IPS DF 6.9 (cell line): ENCODE data around the gene ARHGAP26.

Experiments used
- DNase-seq: peaks from one replicate; pipeline ENCODE4 v3.0.0-alpha.2; 2013; ENCODE audit warnings: low read depth, low spot score
- H3K27ac ChIP-seq: one replicate; pipeline ENCODE4 v1.5.1; 2013; ENCODE audit warnings: low read length, control low read depth
- H3K27me3 ChIP-seq: 2 replicates; pipeline ENCODE4 v1.6.1; 2013; ENCODE audit warnings: mild to moderate bottlenecking, low read length; ENCODE audit not compliant: control insufficient read depth, insufficient read depth
- H3K36me3 ChIP-seq: 2 replicates; pipeline ENCODE4 v1.6.1; 2013; ENCODE audit warnings: low read length; ENCODE audit not compliant: control insufficient read depth, insufficient read depth
- H3K4me1 ChIP-seq: 2 replicates; pipeline ENCODE4 v1.6.1; 2013; ENCODE audit warnings: low read length; ENCODE audit not compliant: control insufficient read depth, insufficient read depth
- H3K4me3 ChIP-seq: 2 replicates; pipeline ENCODE4 v1.5.1; 2013; ENCODE audit warnings: mild to moderate bottlenecking, low read length
- H3K9me3 ChIP-seq: 2 replicates; pipeline ENCODE4 v1.6.1; 2013; ENCODE audit warnings: low read length, inconsistent platforms; ENCODE audit not compliant: control insufficient read depth, insufficient read depth
- WGBS: extraction: QIAGEN DNeasy Blood & Tissue Kit; methylation state at CpG from one replicate; pipeline ENCODE4 v1.1.7; 2013; ENCODE audit warnings: mixed read lengths, missing lambda C conversion rate; ENCODE audit not compliant: insufficient read length, insufficient coverage; 5-methylcytosine and 5-hydroxymethylcytosine counted together

The ARHGAP26 gene

GRCh38 chr5:142930395-142931110 is 160.4 kb downstream of the ARHGAP26 start:
- Histone ChIP-seq H3K4me3 (no peak overlapping the region), H3K36me3 (no peaks in the 10 kb centered on the region), H3K4me1 (no peaks in the 10 kb centered on the region; the same call in 1 of the 2 replicates), H3K9me3 (no peaks in the 10 kb centered on the region), H3K27ac (no peak overlapping the region), H3K27me3 (no peaks in the 10 kb centered on the region)
- WGBS, result 100% methylated on average over 3 of the region's 7 CpGs
- DNase-seq, result no peak

DNA sequence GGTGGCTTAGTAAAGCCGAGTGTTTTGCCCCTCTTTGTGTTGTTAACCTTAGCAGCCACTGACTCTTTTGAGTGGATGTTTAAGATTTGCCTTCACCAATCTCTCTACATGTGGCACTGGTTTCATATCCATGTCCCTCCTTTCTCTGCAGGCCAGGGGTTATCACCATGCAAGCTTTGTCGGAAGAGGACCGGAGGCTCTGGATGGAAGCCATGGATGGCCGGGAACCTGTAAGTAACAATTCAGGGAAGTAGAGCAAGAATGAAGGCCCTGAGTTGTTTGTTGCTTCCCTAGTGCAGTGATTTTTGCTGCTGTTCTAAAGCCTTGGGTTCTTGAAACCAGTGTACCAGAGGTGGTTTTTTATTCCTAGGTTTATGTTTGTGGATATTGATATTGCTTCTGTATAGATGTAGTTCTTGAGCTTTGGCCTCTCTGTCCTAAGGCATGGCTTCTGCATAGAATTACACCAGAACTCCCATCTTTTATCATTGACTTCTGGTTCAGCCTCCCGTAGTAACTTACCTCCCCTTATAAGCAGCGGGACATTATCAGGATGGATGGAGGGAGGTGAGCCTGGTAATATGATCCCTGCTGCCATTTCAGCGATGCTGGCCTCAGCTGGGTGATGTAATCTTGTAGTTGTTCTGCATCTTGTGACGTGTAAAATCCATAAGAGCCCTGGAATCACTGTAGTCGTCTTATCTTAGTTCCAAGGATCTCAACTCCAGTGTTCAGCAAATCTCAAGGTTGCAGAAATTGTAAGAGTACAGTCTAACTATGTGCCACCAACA is 161.9 kb downstream of the ARHGAP26 start:
- no peak overlapping the region for H3K27ac ChIP-seq
- H3K4me1 ChIP-seq, result no peaks in the 10 kb centered on the region
- no peak for DNase-seq
- no peaks in the 10 kb centered on the region for H3K27me3 ChIP-seq
- no peaks in the 10 kb centered on the region for H3K36me3 ChIP-seq
- no CpG with 5 or more reads among the region's 9 CpGs for WGBS
- H3K4me3 ChIP-seq, result no peak overlapping the region
- no peaks in the 10 kb centered on the region for H3K9me3 ChIP-seq

DNA sequence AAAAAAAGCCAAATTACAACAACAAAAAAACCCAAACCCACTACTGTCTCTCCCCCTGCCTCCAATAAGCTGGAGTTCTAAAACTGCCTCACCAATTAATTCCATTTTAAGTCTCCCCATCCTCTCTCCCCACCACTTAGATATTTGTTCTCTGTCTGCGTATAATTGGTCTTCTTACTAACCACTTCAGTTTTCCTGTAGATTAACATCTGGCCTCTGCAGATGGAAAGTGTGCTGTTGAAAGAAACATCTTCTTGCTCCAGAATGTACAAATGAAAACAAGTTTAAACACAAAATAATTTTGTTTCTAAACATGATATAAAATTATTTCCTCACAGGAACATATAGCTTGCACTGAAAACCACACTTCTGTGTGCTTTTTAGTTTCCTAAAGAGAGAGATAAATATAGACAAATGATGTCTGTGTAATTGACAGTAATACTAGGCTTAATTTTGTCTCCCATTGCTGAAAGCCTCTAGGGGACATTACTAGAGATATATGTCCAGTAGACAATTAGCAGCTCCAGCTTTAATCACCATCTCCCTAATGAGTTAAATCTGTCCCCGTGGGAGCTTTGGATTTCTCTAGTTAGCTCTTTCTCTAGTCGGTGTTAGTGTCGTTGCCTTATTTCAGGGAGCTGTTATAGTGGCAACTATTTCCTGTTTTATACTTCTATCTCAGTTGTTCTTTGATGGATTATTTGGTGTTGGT is 164.0 kb downstream of the ARHGAP26 start:
- Histone ChIP-seq H3K27ac (no peak overlapping the region), H3K4me1 (no peaks in the 10 kb centered on the region), H3K27me3 (no peaks in the 10 kb centered on the region), H3K9me3 (no peaks in the 10 kb centered on the region), H3K4me3 (no peak overlapping the region), H3K36me3 (no peaks in the 10 kb centered on the region)
- no peak for DNase-seq
- no CpG with 5 or more reads among the region's 4 CpGs for WGBS

- no peaks in the 10 kb centered on the region for H3K36me3 ChIP-seq
- H3K4me1 ChIP-seq, result no peaks in the 10 kb centered on the region
- H3K9me3 ChIP-seq, result no peaks in the 10 kb centered on the region
- H3K4me3 ChIP-seq, result no peak overlapping the region
- no peak overlapping the region for H3K27ac ChIP-seq
- 100% methylated on average over 1 of the region's 5 CpGs for WGBS
- DNase-seq, result no peak
- H3K27me3 ChIP-seq, result no peaks in the 10 kb centered on the region
Measured at GRCh38 chr5:142935014-142935413, 164.8 kb downstream of the ARHGAP26 start.

GRCh38 chr5:142937374-142937773 is 167.2 kb downstream of the ARHGAP26 start:
- H3K27me3 ChIP-seq, result no peaks in the 10 kb centered on the region
- no peaks in the 10 kb centered on the region for H3K36me3 ChIP-seq
- no peaks in the 10 kb centered on the region for H3K9me3 ChIP-seq
- no peak for DNase-seq
- no CpG with 5 or more reads among the region's 4 CpGs for WGBS
- no peaks in the 10 kb centered on the region for H3K4me1 ChIP-seq
- no peak overlapping the region for H3K27ac ChIP-seq
- no peak overlapping the region for H3K4me3 ChIP-seq

DNA sequence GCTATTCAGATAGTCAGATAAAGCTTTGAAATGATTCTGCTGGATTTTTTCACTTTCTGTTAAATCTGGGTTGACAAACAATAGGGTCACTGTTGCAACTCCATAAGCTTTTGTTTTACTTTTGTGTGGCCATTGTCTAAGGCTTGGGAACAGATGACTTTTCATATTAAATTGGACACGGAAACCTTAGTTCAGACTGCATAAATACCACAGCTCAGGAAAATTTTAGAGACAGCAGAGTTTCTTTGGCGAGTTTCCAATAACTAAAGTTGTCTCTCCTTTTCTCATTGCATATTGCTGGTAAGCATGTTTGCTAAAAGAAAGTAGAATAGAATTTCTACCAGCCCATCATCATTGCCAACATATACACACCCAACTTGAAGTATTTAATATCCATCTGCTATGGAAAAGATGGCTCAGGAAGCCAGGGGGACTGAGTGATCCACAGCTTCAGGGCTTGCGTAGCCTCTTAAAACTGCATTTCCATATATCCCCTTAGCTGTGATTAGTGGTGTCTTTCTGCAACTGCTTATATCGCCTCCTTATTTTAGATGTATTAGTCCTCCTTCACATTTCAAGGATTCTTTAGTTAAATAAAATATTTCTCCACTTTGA is 168.2 kb downstream of the ARHGAP26 start:
- Histone ChIP-seq H3K4me1 (no peaks in the 10 kb centered on the region), H3K4me3 (no peak overlapping the region), H3K27ac (no peak overlapping the region), H3K36me3 (no peaks in the 10 kb centered on the region), H3K27me3 (no peaks in the 10 kb centered on the region), H3K9me3 (no peaks in the 10 kb centered on the region)
- WGBS, result no CpG with 5 or more reads among the region's 4 CpGs
- no peak for DNase-seq

GRCh38 chr5:142939006-142939405 is 168.8 kb downstream of the ARHGAP26 start:
- Histone ChIP-seq H3K36me3 (no peaks in the 10 kb centered on the region), H3K9me3 (no peaks in the 10 kb centered on the region), H3K27ac (no peak overlapping the region), H3K4me1 (no peaks in the 10 kb centered on the region), H3K4me3 (no peak overlapping the region), H3K27me3 (no peaks in the 10 kb centered on the region)
- WGBS, result no CpG with 5 or more reads among the region's 3 CpGs
- DNase-seq, result no peak

GRCh38 chr5:142939884-142940283 is 169.7 kb downstream of the ARHGAP26 start:
- H3K36me3 ChIP-seq, result no peaks in the 10 kb centered on the region
- no peaks in the 10 kb centered on the region for H3K9me3 ChIP-seq
- no peaks in the 10 kb centered on the region for H3K4me1 ChIP-seq
- DNase-seq, result no peak
- H3K27ac ChIP-seq, result no peak overlapping the region
- no CpG with 5 or more reads among the region's 4 CpGs for WGBS
- no peak overlapping the region for H3K4me3 ChIP-seq
- H3K27me3 ChIP-seq, result no peaks in the 10 kb centered on the region

- H3K4me1 ChIP-seq, result no peaks in the 10 kb centered on the region
- no peaks in the 10 kb centered on the region for H3K9me3 ChIP-seq
- no CpG with 5 or more reads among the region's 2 CpGs for WGBS
Measured at GRCh38 chr5:142941245-142941644, 171.1 kb downstream of the ARHGAP26 start.

DNA sequence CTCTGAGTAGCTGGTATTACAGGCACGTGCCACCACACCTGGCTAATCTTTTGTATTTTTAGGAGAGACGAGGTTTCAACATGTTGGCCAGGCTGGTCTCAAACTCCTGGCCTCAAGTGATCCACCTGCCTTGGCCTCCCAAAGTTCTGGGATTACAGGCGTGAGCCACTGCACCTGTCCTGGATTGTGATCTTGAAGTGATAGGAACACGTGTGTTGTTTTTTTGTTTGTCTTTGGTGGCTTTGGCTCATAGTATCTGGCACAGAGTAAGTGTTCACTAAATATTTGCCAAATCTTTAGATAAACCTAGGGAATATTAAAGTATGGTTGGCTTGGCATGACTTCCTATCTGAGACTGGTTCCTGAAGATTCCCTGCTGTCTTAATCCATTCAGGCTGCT is 172.7 kb downstream of the ARHGAP26 start:
- Histone ChIP-seq H3K4me1 (no peaks in the 10 kb centered on the region), H3K9me3 (no peaks in the 10 kb centered on the region), H3K27me3 (no peaks in the 10 kb centered on the region), H3K4me3 (no peak overlapping the region), H3K36me3 (no peaks in the 10 kb centered on the region), H3K27ac (no peak overlapping the region)
- no peak for DNase-seq
- no CpG with 5 or more reads among the region's 4 CpGs for WGBS

More at GRCh38 chr5:142941245-142941644, 171.1 kb downstream of the ARHGAP26 start:
- no peak for DNase-seq
- no peaks in the 10 kb centered on the region for H3K27me3 ChIP-seq
- no peak overlapping the region for H3K27ac ChIP-seq
- no peak overlapping the region for H3K4me3 ChIP-seq
- no peaks in the 10 kb centered on the region for H3K36me3 ChIP-seq
